GM19328 (cell line): ENCODE results near the gene HIPK2.

ENCODE experiments used
- ATAC-seq: cut with Tn5 transposase; IDR thresholded peaks from one replicate; pipeline ENCODE4 v1.9.1; 2021; ENCODE audit warnings: mild to moderate bottlenecking, moderate library complexity; ENCODE audit not compliant: unreplicated experiment

The HIPK2 gene

GRCh38 chr7:139600306-139600705 is 177.5 kb downstream of the HIPK2 start:
- no peak for ATAC-seq

DNA sequence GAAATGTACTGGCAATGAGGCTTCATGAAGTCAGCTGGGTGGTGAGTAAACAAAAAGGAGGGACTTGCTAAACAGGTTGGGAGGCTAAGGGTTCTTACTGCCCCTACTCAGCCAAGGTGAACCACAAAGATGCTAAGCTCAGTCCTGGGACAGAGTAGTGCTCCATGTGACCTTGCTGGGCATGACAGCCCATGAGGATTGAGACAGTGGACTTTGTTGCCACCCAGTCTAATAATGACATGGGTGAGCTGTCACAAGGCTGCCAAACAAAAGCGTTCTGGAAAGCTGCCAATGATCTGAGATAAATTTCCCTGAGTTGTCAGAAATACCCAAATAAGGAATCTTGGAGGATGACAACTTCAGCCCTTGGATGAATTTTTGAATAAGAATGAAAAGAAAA is 179.2 kb downstream of the HIPK2 start:
- ATAC-seq: no peak

GRCh38 chr7:139597028-139597427 is 180.8 kb downstream of the HIPK2 start:
- no peak for ATAC-seq

DNA sequence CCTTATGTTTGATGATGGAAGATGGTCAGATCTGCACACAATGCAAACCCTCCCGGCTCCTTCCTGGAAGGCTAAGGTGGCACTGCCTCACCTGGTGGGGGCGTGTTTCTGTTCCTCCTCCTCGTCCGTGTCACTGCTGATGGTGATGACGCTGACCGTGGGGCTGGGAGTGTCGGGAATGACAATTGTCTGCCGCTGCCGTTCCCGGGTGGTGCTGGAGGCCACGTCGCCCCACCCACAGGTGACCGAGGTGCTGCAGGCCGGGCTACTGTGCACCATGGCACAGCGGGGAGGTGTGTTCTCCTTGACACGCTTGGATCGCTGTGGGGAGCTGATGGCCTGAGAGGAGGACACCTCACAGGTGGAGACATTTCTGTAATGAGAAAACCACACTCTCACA is 181.2 kb downstream of the HIPK2 start:
- ATAC-seq: no peak

DNA sequence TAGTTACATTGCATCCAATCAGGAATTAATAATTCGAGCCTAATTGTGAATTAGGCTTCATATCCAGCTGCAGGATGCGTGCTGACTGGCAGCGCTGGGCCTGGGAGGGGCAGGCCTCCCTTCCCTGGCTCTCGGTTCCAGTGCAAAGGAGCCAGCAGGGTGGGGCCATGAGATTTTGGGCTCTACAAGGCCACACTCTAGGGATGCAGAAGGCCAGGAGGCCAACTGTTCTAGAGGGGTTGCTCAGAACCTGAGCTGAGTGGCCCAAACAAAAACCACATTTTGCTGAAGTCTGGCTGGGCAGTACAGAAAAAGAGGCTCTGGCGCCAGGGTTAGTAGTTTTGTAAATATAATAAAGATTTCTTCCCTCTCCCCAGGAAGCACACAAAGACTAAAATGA is 182.0 kb downstream of the HIPK2 start:
- no peak for ATAC-seq

- no peak for ATAC-seq
Observed at GRCh38 chr7:139594911-139595476, 182.8 kb downstream of the HIPK2 start.

DNA sequence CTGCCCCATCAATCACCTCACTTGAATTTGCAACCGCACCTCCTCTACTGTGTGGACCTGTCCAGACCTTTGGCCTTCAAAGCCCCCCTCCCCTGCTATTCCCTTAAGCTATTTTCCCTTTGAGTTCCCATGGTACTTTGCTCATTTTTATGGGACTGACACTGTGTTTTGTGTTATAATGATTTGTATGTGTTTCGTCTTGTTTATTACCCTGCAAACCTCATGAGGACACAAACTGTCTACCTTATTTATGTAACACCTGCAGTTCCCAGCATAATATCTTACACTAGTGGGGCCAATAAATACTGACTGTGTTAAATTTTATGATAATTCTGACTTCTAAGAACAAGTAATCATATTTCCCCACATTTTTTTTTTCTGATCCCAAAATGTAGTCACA is 183.7 kb downstream of the HIPK2 start:
- ATAC-seq: no peak

DNA sequence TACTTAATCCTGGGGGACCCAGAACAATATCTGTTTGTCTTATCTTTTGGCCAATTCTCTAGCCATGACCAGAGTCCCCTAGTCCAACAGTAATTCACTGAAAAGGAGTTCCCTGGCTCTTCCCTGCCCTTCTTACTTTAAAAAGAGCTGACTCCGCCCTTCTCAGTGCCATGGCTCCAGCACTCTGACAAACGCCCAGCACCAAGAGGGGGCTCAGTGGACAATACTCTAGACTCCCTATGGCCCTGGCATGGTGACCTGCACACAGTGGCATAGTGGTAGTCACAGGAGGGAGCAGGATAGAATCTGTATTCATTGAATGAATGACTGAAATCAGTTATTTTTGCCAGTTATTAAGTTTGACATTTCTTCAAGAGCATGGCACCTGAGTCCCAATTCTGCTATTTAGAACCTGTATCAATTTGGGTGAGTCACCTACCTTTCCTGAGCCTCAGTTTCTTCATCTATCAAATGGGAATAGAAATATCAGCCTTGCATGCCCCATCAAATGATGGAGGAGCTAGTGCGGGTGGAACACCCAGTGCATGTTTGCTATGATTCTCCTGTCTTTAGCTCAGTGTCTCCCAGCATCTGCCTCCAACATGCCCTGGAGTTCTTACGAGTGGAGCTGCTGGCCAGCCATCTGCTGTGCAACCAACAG is 184.9 kb downstream of the HIPK2 start:
- no peak for ATAC-seq

- no peak for ATAC-seq
Observed at GRCh38 chr7:139591550-139592195, 186.1 kb downstream of the HIPK2 start.

DNA sequence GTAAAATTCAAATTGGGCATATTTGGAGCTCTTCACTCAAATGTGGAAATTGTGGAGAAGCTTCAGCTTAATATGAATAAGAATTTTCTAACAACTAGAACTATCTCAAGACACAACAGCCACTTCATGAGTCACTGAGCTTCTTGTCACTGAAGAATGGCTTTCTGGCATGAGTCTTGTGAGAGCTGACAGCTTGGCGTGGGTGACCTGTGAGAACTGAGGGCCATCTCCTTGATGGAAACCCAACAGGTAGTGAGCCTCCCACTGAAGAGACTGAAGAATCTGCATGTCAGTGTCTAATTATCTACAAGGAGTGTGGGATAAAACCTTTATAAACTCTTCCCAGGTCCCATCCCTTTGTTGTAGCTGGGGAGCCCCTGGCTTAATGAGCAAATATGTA is 188.3 kb downstream of the HIPK2 start:
- no peak for ATAC-seq

- no peak for ATAC-seq
Observed at GRCh38 chr7:139588632-139589031, 189.2 kb downstream of the HIPK2 start.

GRCh38 chr7:139587535-139587934 is 190.3 kb downstream of the HIPK2 start:
- no peak for ATAC-seq

DNA sequence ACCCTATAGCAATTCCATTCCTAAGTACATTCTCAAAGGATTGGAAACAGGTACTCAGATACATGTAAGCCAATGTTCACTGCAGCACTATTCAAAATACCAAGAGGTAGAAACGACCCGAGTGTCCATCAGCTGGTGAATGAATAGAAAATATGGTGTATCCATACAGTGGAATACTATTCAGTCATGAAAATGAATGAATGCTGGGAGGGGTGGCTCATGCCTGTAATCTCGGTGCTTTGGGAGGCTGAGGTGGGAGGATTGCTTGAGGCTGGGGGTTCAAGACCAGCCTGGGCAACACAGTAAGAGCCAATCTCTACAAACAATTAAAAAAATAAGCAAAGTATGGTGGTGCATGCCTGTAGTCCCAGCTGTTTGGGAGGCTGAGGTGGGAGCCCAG is 191.5 kb downstream of the HIPK2 start:
- no peak for ATAC-seq

- ATAC-seq: no peak
Observed at GRCh38 chr7:139585042-139585441, 192.8 kb downstream of the HIPK2 start.

- no peak for ATAC-seq
Observed at GRCh38 chr7:139583826-139584553, 193.8 kb downstream of the HIPK2 start.

GRCh38 chr7:139582671-139583155 is 195.1 kb downstream of the HIPK2 start:
- ATAC-seq: no peak

DNA sequence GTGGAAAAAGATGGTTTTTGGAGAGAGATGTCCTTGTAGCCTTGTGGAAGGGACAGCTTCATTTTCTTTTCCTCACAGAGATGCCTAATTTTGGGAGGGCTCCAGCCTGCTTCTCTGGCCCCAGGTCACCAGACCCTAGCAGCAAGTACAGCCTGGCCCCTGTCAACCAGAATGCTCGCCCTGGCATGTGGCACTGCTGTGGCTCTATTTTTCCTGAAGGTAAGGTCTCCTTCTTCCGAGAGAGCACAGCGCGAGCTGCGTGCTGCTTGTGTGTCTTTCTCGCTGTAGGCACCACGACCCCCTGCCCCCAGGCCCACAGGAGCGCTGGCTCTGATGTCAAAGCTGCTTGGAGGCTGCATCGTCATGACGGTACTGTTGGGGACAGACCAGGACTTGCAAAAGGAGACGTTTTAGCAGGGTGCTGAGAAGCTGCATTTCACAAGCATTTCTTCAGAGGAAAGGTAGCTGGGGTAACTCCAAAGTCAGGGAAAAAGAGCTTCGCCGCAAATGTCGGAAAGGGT is 195.6 kb downstream of the HIPK2 start:
- no peak for ATAC-seq

GRCh38 chr7:139580435-139580834 is 197.4 kb downstream of the HIPK2 start:
- ATAC-seq: no peak

- no peak for ATAC-seq
Observed at GRCh38 chr7:139576179-139576973, 201.4 kb downstream of the HIPK2 start.

DNA sequence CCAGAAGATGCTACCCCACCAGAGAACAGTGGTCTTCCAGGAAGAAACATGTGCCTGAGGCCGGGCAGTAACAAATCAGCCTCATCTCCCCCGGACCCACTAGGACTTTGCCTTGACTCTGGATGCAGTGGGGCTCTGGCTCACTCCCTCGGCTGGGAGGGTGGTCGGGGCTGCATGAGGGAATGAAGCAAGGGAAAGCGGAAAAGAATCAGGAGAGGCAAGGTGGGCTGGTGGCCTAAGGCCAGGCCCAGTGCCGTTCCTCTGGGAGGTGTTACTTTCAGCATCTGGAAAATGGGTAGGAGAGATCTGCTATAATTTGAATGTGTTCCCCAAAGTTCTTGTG is 202.5 kb downstream of the HIPK2 start:
- no peak for ATAC-seq
